K562 (cell line): Measurements from ENCODE around the gene GPR108. TPM values are rescaled to one million over a fixed set of nuclear protein-coding genes. Genes with fewer than 3 reads are reported as not detected.

Experiments
- BCLAF1 ChIP-seq, 2 experiments: fragments of 450-650 bp in 1 of 2; IDR thresholded peaks; 2 replicates each; pipeline ENCODE4 v1.6.1; 2011 to 2017; ENCODE audit warnings: low read depth in 2 of 2, antibody characterized with exemption in 1 of 2, borderline replicate concordance in 1 of 2, low read length in 1 of 2, mild to moderate bottlenecking in 1 of 2, mixed read lengths in 1 of 2; ENCODE audit not compliant: control insufficient read depth in 1 of 2
- BRF1 ChIP-seq: IDR thresholded peaks from 3 replicates; pipeline ENCODE4 v1.6.1; 2011; ENCODE audit warnings: borderline replicate concordance, mild to moderate bottlenecking; ENCODE audit not compliant: insufficient read length; ENCODE audit errors: extremely low read depth
- CXXC5 ChIP-seq: fragments of 250-450 bp; sonication (Bioruptor Pico); IDR thresholded peaks from 2 replicates; pipeline ENCODE4 v1.8.0; 2022; ENCODE audit warnings: inconsistent platforms, mild to moderate bottlenecking, moderate library complexity
- DLX4 ChIP-seq: fragments of 250-450 bp; sonication (Bioruptor Pico); IDR thresholded peaks from 2 replicates; pipeline ENCODE4 v1.6.1; 2021; ENCODE audit warnings: mild to moderate bottlenecking
- DMBX1 ChIP-seq: fragments of 250-450 bp; sonication (Bioruptor Pico); IDR thresholded peaks from 2 replicates; pipeline ENCODE4 v1.8.0; 2022; ENCODE audit warnings: inconsistent platforms, mild to moderate bottlenecking, moderate library complexity, borderline replicate concordance
- NFATC3 ChIP-seq: fragments of 450-650 bp; IDR thresholded peaks from 2 replicates; pipeline ENCODE4 v1.6.1; 2017; ENCODE audit warnings: mild to moderate bottlenecking
- OTX1 ChIP-seq: fragments of 450-650 bp; formaldehyde crosslinking; IDR thresholded peaks from 2 replicates; pipeline ENCODE4 v1.4.0; 2022; ENCODE audit warnings: mild to moderate bottlenecking
- POLR2G ChIP-seq: fragments of 200-400 bp; formaldehyde crosslinking; IDR thresholded peaks from 2 replicates; pipeline ENCODE4 v1.6.1; 2017; ENCODE audit warnings: low read depth, mild to moderate bottlenecking, antibody characterized with exemption, low read length, moderate library complexity
- RBFOX2 ChIP-seq: fragments of 200-400 bp; formaldehyde crosslinking; IDR thresholded peaks from 2 replicates; pipeline ENCODE4 v1.6.1; 2017; ENCODE audit warnings: low read depth, mild to moderate bottlenecking, low read length, moderate library complexity
- SPI1 ChIP-seq: IDR thresholded peaks from 2 replicates; pipeline ENCODE4 v1.6.1; 2011; ENCODE audit warnings: low read depth, low read length, control low read depth, borderline replicate concordance
- TAL1 ChIP-seq: fragments of 450-650 bp; IDR thresholded peaks from 2 replicates; pipeline ENCODE4 v1.6.1; 2016; ENCODE audit warnings: mild to moderate bottlenecking
- TCF3 ChIP-seq: sonication (generic); formaldehyde crosslinking; IDR thresholded peaks from 2 replicates; pipeline ENCODE4 v1.4.0; 2020; ENCODE audit warnings: mild to moderate bottlenecking, missing genetic modification reagents
- TGIF2 ChIP-seq: sonication (generic); formaldehyde crosslinking; IDR thresholded peaks from 2 replicates; pipeline ENCODE4 v1.8.1; 2022; ENCODE audit warnings: mild to moderate bottlenecking, missing genetic modification reagents, moderate library complexity
- ZNF212 ChIP-seq: fragments of 450-650 bp; formaldehyde crosslinking; IDR thresholded peaks from 2 replicates; pipeline ENCODE4 v1.4.0; 2020; ENCODE audit warnings: mild to moderate bottlenecking
- ZNF316 ChIP-seq: fragments of 450-650 bp; IDR thresholded peaks from 2 replicates; pipeline ENCODE4 v1.6.1; 2016
- ZNF436 ChIP-seq: fragments of 250-450, 450-650 bp; sonication (Bioruptor Pico); formaldehyde crosslinking; IDR thresholded peaks from 2 replicates; pipeline ENCODE4 v1.7.0; 2020; ENCODE audit warnings: mild to moderate bottlenecking
- ZNF77 ChIP-seq: fragments of 250-450 bp; sonication (Bioruptor Pico); IDR thresholded peaks from 2 replicates; pipeline ENCODE4 v1.5.0; 2020
- ZNF830 ChIP-seq: fragments of 250-450 bp; sonication (Bioruptor Pico); IDR thresholded peaks from 2 replicates; pipeline ENCODE4 v1.5.0; 2021; ENCODE audit warnings: mild to moderate bottlenecking
- polyA plus RNA-seq, 8 experiments: library from polyadenylated mRNA; depleted of rRNA in 4 of 8; stranded (reverse) in 5 of 8; unstranded in 3 of 8; fragments of >200 nt; fragmentation: Nextera tagmentation in 2 of 8; fragmentation: Illumina TruSeq in 1 of 8; extraction: Ambion mirVana in 2 of 8; extraction: Trizol in 1 of 8; gene quantifications; 2 replicates each; pipeline versions ENCODE4 v1.2.1 to v1.2.3, GENCODE V29; 2011 to 2014; ENCODE audit warnings: inconsistent platforms in 1 of 8, missing spikeins in 1 of 8
- total RNA-seq, 7 experiments: library from RNA; depleted of rRNA in 6 of 7; stranded (reverse); fragments of >200 nt in 6 of 7; fragmentation: Illumina TruSeq in 2 of 7; extraction: Trizol in 2 of 7; gene quantifications; 2 replicates each; pipeline versions ENCODE4 v1.2.1 to v1.2.3, GENCODE V29; 2011 to 2021; ENCODE audit warnings: low replicate concordance in 1 of 7
- TF ChIP-seq, protein P1 (sequence below): sonication (generic); formaldehyde crosslinking; IDR thresholded peaks from 2 replicates; pipeline ENCODE4 v1.8.0; 2022; ENCODE audit warnings: missing genetic modification reagents, mild to moderate bottlenecking, moderate library complexity, borderline replicate concordance
- TF ChIP-seq, protein P2 (sequence below): fragments of 450-650 bp; IDR thresholded peaks from 2 replicates; pipeline ENCODE4 v1.6.1; 2016
- TF ChIP-seq, protein P3 (sequence below): fragments of 450-650 bp; conservative IDR thresholded peaks from 2 replicates; pipeline ENCODE4 v1.6.1; 2016; ENCODE audit warnings: missing genetic modification characterization, low read depth, mild to moderate bottlenecking, control low read depth, missing compliant biosample characterization

The GPR108 gene
- total and polyA plus RNA-seq, 9 of the 15 experiments (the other 6 are each of a cell fraction or from before 2014, with no cell fraction given): 2.4 to 33.2 (median 24.4) TPM

GRCh38 chr19:6753178-6754031, 16.0 kb upstream of the GPR108 start (continued):
- TF ChIP-seq ZNF436: no peak
- TF ChIP-seq OTX1 (CRISPR knock-in tag): peak; percentile 82; the same call in 1 of the 2 replicates
- no peak for TF ChIP-seq BRF1
- TF ChIP-seq, protein P1, sequence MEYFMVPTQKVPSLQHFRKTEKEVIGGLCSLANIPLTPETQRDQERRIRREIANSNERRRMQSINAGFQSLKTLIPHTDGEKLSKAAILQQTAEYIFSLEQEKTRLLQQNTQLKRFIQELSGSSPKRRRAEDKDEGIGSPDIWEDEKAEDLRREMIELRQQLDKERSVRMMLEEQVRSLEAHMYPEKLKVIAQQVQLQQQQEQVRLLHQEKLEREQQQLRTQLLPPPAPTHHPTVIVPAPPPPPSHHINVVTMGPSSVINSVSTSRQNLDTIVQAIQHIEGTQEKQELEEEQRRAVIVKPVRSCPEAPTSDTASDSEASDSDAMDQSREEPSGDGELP (CRISPR knock-in tag): peak; percentile 97
- TF ChIP-seq TGIF2 (CRISPR knock-in tag): no peak
- TF ChIP-seq, protein P2, sequence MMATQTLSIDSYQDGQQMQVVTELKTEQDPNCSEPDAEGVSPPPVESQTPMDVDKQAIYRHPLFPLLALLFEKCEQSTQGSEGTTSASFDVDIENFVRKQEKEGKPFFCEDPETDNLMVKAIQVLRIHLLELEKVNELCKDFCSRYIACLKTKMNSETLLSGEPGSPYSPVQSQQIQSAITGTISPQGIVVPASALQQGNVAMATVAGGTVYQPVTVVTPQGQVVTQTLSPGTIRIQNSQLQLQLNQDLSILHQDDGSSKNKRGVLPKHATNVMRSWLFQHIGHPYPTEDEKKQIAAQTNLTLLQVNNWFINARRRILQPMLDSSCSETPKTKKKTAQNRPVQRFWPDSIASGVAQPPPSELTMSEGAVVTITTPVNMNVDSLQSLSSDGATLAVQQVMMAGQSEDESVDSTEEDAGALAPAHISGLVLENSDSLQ: peak; percentile 96
- peak; percentile 20; the same call in 1 of the 2 replicates for TF ChIP-seq DMBX1 (CRISPR knock-in tag)
- TF ChIP-seq RBFOX2: peak; percentile 81
- no peak for TF ChIP-seq TAL1
- TF ChIP-seq BCLAF1 (IDR thresholded peaks at IDR 0.05; ENCODE audit: borderline replicate concordance in 1 of 2, control insufficient read depth in 1 of 2, low read depth in 2 of 2, low read length in 1 of 2): peak in 1 of 2 experiments; percentile 52; a peak in 1 of 4 replicates
- no peak for TF ChIP-seq DLX4 (CRISPR knock-in tag)
- peak; percentile 33; the same call in 1 of the 2 replicates for TF ChIP-seq SPI1
- no peak for TF ChIP-seq NFATC3
- TF ChIP-seq, protein P3, sequence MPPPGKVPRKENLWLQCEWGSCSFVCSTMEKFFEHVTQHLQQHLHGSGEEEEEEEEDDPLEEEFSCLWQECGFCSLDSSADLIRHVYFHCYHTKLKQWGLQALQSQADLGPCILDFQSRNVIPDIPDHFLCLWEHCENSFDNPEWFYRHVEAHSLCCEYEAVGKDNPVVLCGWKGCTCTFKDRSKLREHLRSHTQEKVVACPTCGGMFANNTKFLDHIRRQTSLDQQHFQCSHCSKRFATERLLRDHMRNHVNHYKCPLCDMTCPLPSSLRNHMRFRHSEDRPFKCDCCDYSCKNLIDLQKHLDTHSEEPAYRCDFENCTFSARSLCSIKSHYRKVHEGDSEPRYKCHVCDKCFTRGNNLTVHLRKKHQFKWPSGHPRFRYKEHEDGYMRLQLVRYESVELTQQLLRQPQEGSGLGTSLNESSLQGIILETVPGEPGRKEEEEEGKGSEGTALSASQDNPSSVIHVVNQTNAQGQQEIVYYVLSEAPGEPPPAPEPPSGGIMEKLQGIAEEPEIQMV: no peak
- no peak for TF ChIP-seq ZNF212 (CRISPR knock-in tag)
- TF ChIP-seq TCF3: peak; percentile 24; the same call in 1 of the 2 replicates
- TF ChIP-seq ZNF830 (CRISPR knock-in tag): no peak
- TF ChIP-seq CXXC5: peak; percentile 98
- no peak for TF ChIP-seq ZNF77
- TF ChIP-seq ZNF316: no peak
- peak; percentile 87 for TF ChIP-seq POLR2G
